Osteoblast (primary cell): Measurements from ENCODE around the gene NEU2. TPM values are rescaled to one million over a fixed set of nuclear protein-coding genes. Genes with fewer than 3 reads are reported as not detected.

ENCODE experiments used
- DNase-seq: peaks from one replicate; pipeline ENCODE4 v3.0.0; 2011; ENCODE audit warnings: low spot score, mixed read lengths; ENCODE audit not compliant: insufficient read length; ENCODE audit errors: missing footprints
- H2AFZ ChIP-seq: 2 replicates; pipeline ENCODE4 v1.6.0; 2011; ENCODE audit warnings: mild to moderate bottlenecking, low read length
- H3K27ac ChIP-seq: 2 replicates; pipeline ENCODE4 v1.5.1; 2011; ENCODE audit warnings: mild to moderate bottlenecking, low read depth, low read length, moderate library complexity
- H3K27me3 ChIP-seq: 2 replicates; pipeline ENCODE4 v1.6.0; 2012; ENCODE audit warnings: mild to moderate bottlenecking, control low read depth, inconsistent platforms, low read length, moderate library complexity; ENCODE audit not compliant: insufficient read depth
- H3K36me3 ChIP-seq: 2 replicates; pipeline ENCODE4 v1.5.1; 2011; ENCODE audit warnings: mild to moderate bottlenecking, low read length, control low read depth, moderate library complexity; ENCODE audit not compliant: insufficient read depth
- H3K4me1 ChIP-seq: 2 replicates; pipeline ENCODE4 v1.5.1; 2011; ENCODE audit warnings: mild to moderate bottlenecking, low read length, control low read depth, moderate library complexity; ENCODE audit not compliant: insufficient read depth
- H3K4me2 ChIP-seq: 2 replicates; pipeline ENCODE4 v1.6.0; 2011; ENCODE audit warnings: mild to moderate bottlenecking, low read length; ENCODE audit not compliant: insufficient read depth
- H3K4me3 ChIP-seq: fragments of 200-600 bp; sonication (generic); 3 replicates; pipeline ENCODE4 v1.5.1; 2012; ENCODE audit warnings: mild to moderate bottlenecking, low read length, inconsistent platforms; ENCODE audit not compliant: insufficient read depth
- H3K79me2 ChIP-seq: 2 replicates; pipeline ENCODE4 v1.6.0; 2012; ENCODE audit warnings: mild to moderate bottlenecking, low read length, control low read depth, inconsistent platforms; ENCODE audit not compliant: insufficient read depth
- H3K9me3 ChIP-seq: 2 replicates; pipeline ENCODE4 v1.5.1; 2011; ENCODE audit warnings: low read depth, low read length, control low read depth
- H4K20me1 ChIP-seq: 2 replicates; pipeline ENCODE4 v1.6.0; 2012; ENCODE audit warnings: mild to moderate bottlenecking, low read length, control low read depth; ENCODE audit not compliant: insufficient read depth
- total RNA-seq: library from RNA; depleted of rRNA; stranded (reverse); fragments of >200 nt; gene quantifications from 2 replicates; pipeline ENCODE4 v1.2.3, GENCODE V29; 2012
- TF ChIP-seq, protein P1 (sequence below): IDR thresholded peaks from 2 replicates; pipeline ENCODE4 v1.5.1; 2011; ENCODE audit warnings: mild to moderate bottlenecking, low read depth, low read length, moderate library complexity; ENCODE audit errors: extremely low read depth

Gene NEU2
- total RNA-seq, 1 donor: not detected

- H3K36me3 ChIP-seq: no peaks in the 10 kb centered on the region
- H3K27me3 ChIP-seq: peaks cover 9% of the 10 kb centered on the region
- H4K20me1 ChIP-seq: no peaks in the 10 kb centered on the region
- no peak overlapping the region for H3K27ac ChIP-seq
- DNase-seq: no peak
- H3K4me1 ChIP-seq: no peaks in the 10 kb centered on the region
- no peak overlapping the region for H2AFZ ChIP-seq
- TF ChIP-seq, protein P1, sequence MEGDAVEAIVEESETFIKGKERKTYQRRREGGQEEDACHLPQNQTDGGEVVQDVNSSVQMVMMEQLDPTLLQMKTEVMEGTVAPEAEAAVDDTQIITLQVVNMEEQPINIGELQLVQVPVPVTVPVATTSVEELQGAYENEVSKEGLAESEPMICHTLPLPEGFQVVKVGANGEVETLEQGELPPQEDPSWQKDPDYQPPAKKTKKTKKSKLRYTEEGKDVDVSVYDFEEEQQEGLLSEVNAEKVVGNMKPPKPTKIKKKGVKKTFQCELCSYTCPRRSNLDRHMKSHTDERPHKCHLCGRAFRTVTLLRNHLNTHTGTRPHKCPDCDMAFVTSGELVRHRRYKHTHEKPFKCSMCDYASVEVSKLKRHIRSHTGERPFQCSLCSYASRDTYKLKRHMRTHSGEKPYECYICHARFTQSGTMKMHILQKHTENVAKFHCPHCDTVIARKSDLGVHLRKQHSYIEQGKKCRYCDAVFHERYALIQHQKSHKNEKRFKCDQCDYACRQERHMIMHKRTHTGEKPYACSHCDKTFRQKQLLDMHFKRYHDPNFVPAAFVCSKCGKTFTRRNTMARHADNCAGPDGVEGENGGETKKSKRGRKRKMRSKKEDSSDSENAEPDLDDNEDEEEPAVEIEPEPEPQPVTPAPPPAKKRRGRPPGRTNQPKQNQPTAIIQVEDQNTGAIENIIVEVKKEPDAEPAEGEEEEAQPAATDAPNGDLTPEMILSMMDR: no peak
- H3K79me2 ChIP-seq: no peaks in the 10 kb centered on the region
- no peak overlapping the region for H3K4me2 ChIP-seq
- H3K4me3 ChIP-seq: no peak overlapping the region
- peaks cover 2% of the 10 kb centered on the region for H3K9me3 ChIP-seq
These were observed 36.4 kb downstream of the NEU2 start for GRCh38 chr2:233068762-233069418.

DNA sequence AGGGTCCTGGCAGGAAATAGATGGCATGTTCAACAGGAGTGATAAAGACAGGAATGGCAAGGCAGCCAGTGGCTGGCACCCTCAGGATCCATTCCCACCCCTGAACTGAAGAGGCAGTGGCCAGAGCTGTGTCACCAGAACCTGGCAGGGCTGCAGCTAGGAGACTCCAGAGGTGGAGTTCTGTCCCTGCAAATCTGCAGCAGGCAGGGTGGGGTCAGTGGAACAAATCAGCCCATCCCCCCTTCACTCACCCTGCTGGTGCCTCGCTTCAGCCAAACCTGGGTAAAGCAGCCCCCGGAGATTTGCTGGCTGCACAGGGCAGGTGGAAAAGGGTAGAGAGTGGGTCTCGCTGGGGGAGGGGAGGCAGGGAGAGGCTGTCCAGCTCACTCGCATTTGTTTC lies 40.4 kb downstream of the NEU2 start:
- Histone ChIP-seq H3K4me1 (no peaks in the 10 kb centered on the region), H3K36me3 (no peaks in the 10 kb centered on the region), H3K4me2 (no peak overlapping the region), H3K27ac (no peak overlapping the region), H3K27me3 (peaks cover 18% of the 10 kb centered on the region), H4K20me1 (no peaks in the 10 kb centered on the region), H3K79me2 (no peaks in the 10 kb centered on the region), H3K9me3 (peaks cover 2% of the 10 kb centered on the region), H2AFZ (no peak overlapping the region), H3K4me3 (no peak overlapping the region)
- DNase-seq: no peak
- TF ChIP-seq, protein P1: no peak

GRCh38 chr2:233074106-233074505 lies 41.6 kb downstream of the NEU2 start:
- no peak overlapping the region for H3K4me2 ChIP-seq
- peaks cover 14% of the 10 kb centered on the region for H3K27me3 ChIP-seq
- H2AFZ ChIP-seq: no peak overlapping the region
- H3K36me3 ChIP-seq: no peaks in the 10 kb centered on the region
- no peaks in the 10 kb centered on the region for H4K20me1 ChIP-seq
- no peak for DNase-seq
- TF ChIP-seq, protein P1: no peak
- H3K79me2 ChIP-seq: no peaks in the 10 kb centered on the region
- peaks cover 2% of the 10 kb centered on the region for H3K9me3 ChIP-seq
- H3K4me1 ChIP-seq: no peaks in the 10 kb centered on the region
- no peak overlapping the region for H3K27ac ChIP-seq
- H3K4me3 ChIP-seq: no peak overlapping the region

DNA sequence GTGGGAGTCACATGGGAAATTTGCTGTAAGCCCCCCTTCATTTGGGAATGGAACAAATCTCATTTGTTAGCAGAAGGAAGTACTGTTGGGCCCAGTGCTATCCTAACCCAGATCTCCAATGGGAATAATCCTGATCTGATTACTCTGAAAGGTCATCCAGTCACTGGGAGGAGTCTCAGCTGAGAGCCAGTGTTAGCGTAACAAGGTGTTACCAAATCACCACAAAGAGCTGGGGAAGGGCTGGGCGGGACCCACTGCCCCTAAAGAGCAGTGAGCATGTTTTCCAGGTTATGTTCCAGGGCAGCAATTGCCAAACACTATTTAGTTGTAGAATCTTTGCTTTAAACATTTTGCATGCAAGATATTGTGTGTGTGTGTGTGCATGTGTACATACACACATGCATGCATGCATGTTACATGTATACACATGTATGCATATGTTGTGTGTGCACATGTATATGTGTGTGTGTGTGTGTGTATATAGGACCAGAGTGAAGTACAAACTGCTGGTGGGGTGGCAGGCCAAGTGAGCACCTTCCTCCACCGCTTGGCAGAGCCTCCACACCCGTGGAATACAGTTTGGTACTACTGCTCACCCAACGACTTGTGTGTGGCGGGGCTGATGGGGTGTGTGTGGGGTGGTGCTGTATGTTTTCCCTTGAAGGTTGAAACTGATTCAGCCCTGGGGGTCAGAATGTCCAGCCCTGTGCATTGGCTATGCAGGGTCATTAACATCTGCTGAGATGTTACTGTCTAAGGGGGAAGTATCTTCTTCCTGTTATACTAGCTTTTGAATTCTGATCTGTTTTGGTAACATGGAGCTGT lies 42.9 kb downstream of the NEU2 start:
- no peaks in the 10 kb centered on the region for H3K79me2 ChIP-seq
- H3K4me3 ChIP-seq: no peak overlapping the region
- no peaks in the 10 kb centered on the region for H3K4me1 ChIP-seq
- H4K20me1 ChIP-seq: no peaks in the 10 kb centered on the region
- DNase-seq: no peak
- no peak overlapping the region for H3K4me2 ChIP-seq
- H3K27me3 ChIP-seq: peaks cover 14% of the 10 kb centered on the region
- no peaks in the 10 kb centered on the region for H3K36me3 ChIP-seq
- H3K9me3 ChIP-seq: peaks cover 2% of the 10 kb centered on the region
- H2AFZ ChIP-seq: no peak overlapping the region
- TF ChIP-seq, protein P1: no peak
- no peak overlapping the region for H3K27ac ChIP-seq
